B cell (primary cell): Measurements from ENCODE around the gene SH3D19.

Source experiments
- EZH2 ChIP-seq: IDR thresholded peaks from 2 replicates; pipeline ENCODE4 v1.6.1; 2012; ENCODE audit warnings: borderline replicate concordance, low read depth, mild to moderate bottlenecking, moderate library complexity, low read length; ENCODE audit not compliant: insufficient read depth, poor library complexity, severe bottlenecking
- TF ChIP-seq, protein P1 (sequence below): fragments of 200-600 bp; IDR thresholded peaks from one replicate; pipeline ENCODE4 v1.8.0; 2022; ENCODE audit warnings: antibody characterized with exemption, mild to moderate bottlenecking

DNA sequence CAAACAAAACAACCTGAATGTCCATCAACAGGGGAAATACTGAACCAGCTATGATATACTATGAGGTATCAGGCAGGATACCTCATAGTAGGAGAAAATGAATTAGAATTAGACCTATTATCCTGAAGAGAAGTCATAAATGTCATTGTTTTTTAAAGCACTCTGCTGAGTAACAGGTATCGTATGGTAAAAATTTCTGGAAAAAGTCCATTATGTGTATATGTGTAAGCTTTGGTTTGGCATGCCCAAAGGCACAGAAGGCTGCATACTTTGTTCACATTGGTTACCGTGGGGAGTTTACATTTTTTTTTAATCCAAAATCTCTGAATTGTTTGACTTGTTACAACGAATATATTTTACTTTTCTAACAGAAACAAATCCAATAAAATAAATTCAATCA is 155.5 kb downstream of the SH3D19 start:
- TF ChIP-seq, protein P1, sequence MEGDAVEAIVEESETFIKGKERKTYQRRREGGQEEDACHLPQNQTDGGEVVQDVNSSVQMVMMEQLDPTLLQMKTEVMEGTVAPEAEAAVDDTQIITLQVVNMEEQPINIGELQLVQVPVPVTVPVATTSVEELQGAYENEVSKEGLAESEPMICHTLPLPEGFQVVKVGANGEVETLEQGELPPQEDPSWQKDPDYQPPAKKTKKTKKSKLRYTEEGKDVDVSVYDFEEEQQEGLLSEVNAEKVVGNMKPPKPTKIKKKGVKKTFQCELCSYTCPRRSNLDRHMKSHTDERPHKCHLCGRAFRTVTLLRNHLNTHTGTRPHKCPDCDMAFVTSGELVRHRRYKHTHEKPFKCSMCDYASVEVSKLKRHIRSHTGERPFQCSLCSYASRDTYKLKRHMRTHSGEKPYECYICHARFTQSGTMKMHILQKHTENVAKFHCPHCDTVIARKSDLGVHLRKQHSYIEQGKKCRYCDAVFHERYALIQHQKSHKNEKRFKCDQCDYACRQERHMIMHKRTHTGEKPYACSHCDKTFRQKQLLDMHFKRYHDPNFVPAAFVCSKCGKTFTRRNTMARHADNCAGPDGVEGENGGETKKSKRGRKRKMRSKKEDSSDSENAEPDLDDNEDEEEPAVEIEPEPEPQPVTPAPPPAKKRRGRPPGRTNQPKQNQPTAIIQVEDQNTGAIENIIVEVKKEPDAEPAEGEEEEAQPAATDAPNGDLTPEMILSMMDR: no peak
- TF ChIP-seq EZH2: no peak
